Fibroblast of lung (primary cell): ENCODE measurements around the gene C17orf107. TPM values are rescaled to one million over a fixed set of nuclear protein-coding genes. Genes with fewer than 3 reads are reported as not detected.
"Not testable (repeated sequence)": the region's sequence is repeated elsewhere in the genome, so short reads cannot be mapped to it uniquely, and the experiment has no call there.

Experiments used
- DNase-seq, 2 donors: peaks; one replicate each; pipeline versions ENCODE4 v3.0.0 to v3.0.0-alpha.2; 2010; ENCODE audit warnings: low read depth in 2 of 2
- H2AFZ ChIP-seq: 2 replicates; pipeline ENCODE4 v1.5.1; 2012; ENCODE audit warnings: low read length, control low read depth, inconsistent platforms
- H3K27ac ChIP-seq: 2 replicates; pipeline ENCODE4 v1.5.1; 2011; ENCODE audit warnings: low read length, control low read depth; ENCODE audit not compliant: insufficient read depth
- H3K27me3 ChIP-seq: 2 replicates; pipeline ENCODE4 v1.5.1; 2011; ENCODE audit warnings: mild to moderate bottlenecking, low read length; ENCODE audit not compliant: control insufficient read depth, insufficient read depth
- H3K36me3 ChIP-seq: 2 replicates; pipeline ENCODE4 v1.5.1; 2011; ENCODE audit warnings: low read length; ENCODE audit not compliant: control insufficient read depth, insufficient read depth
- H3K4me1 ChIP-seq: 2 replicates; pipeline ENCODE4 v1.5.1; 2011; ENCODE audit warnings: low read length; ENCODE audit not compliant: control insufficient read depth, insufficient read depth; ENCODE audit errors: extremely low read depth
- H3K4me2 ChIP-seq: 2 replicates; pipeline ENCODE4 v1.5.1; 2011; ENCODE audit warnings: low read length, control low read depth; ENCODE audit not compliant: insufficient read depth; ENCODE audit errors: extremely low read depth
- H3K4me3 ChIP-seq, 4 experiments: fragments of 200-600 bp in 1 of 4; sonication (generic) in 1 of 4; replicated peaks in 1 of 4; 2 replicates each; pipeline ENCODE4 v1.5.1; 2011 to 2016; ENCODE audit warnings: low read length in 4 of 4, low read depth in 3 of 4, mild to moderate bottlenecking in 3 of 4, control low read depth in 2 of 4, inconsistent platforms in 1 of 4, mixed read lengths in 1 of 4; ENCODE audit not compliant: insufficient read depth in 1 of 4; ENCODE audit errors: control extremely low read depth in 1 of 4
- H3K79me2 ChIP-seq: 2 replicates; pipeline ENCODE4 v1.5.1; 2012; ENCODE audit warnings: mild to moderate bottlenecking, low read length, inconsistent platforms; ENCODE audit not compliant: control insufficient read depth, insufficient read depth
- H3K9ac ChIP-seq: 2 replicates; pipeline ENCODE4 v1.5.1; 2011; ENCODE audit warnings: mild to moderate bottlenecking, low read length, control low read depth; ENCODE audit not compliant: insufficient read depth
- H3K9me3 ChIP-seq: 2 replicates; pipeline ENCODE4 v1.5.1; 2012; ENCODE audit warnings: low read depth, low read length; ENCODE audit not compliant: control insufficient read depth, insufficient read depth
- H4K20me1 ChIP-seq: 2 replicates; pipeline ENCODE4 v1.5.1; 2011; ENCODE audit warnings: low read length; ENCODE audit not compliant: control insufficient read depth, insufficient read depth; ENCODE audit errors: extremely low read depth
- CTCF ChIP-seq, 2 donors: IDR thresholded peaks in 1 of 2; conservative IDR thresholded peaks in 1 of 2; 1 replicate in 1 of 2; 2 replicates in 1 of 2; pipeline ENCODE4 v1.5.1; 2011 to 2012; ENCODE audit warnings: low read length in 2 of 2, control low read depth in 1 of 2, inconsistent platforms in 1 of 2, low read depth in 1 of 2, mild to moderate bottlenecking in 1 of 2
- EZH2 ChIP-seq: IDR thresholded peaks from 2 replicates; pipeline ENCODE4 v1.5.1; 2012; ENCODE audit warnings: low read length, control low read depth, mild to moderate bottlenecking; ENCODE audit errors: missing control alignments
- polyA plus RNA-seq, 2 donors: library from polyadenylated mRNA; depleted of rRNA in 1 of 2; stranded (reverse) in 1 of 2; unstranded in 1 of 2; fragments of >200 nt; gene quantifications; 2 replicates each; pipeline ENCODE4 v1.2.1, GENCODE V29; 2011 to 2012; ENCODE audit warnings: missing spikeins in 1 of 2
- total RNA-seq: library from RNA; depleted of rRNA; stranded (reverse); fragments of >200 nt; gene quantifications from 2 replicates; pipeline ENCODE4 v1.2.1, GENCODE V29; 2014

The C17orf107 gene
- total and polyA plus RNA-seq, 2 donors (not counting 1 experiment from before 2014, with no cell fraction given): 0.67 to 1.8 TPM

DNA sequence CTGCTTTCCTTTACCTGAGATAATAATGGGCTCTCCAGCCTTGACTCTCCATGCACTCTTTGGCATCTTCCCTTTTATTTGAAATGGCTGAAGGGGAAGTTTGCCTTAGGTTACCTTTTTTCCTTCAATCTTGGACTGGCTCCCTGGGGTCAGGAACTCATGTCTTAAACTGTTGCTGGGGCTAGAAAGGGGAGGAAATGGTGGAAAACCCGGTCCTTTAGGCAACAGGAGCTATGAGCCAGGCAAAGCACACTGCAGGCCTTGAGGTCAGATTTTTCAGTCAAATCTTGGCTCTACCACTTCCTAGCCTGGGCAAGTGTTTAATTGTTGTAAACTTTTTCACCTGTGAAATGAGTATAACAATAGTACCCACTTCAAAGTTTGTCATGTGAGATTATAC is 36.0 kb upstream of the C17orf107 start:
- no peak overlapping the region for H3K4me2 ChIP-seq
- no peak overlapping the region for H3K9ac ChIP-seq
- TF ChIP-seq CTCF (conservative IDR thresholded peaks at IDR 0.05 in 1 of 2, IDR thresholded peaks at IDR 0.05 in 1 of 2; ENCODE audit: low read depth in 1 of 2, low read length in 2 of 2) (no peak), EZH2 (no peak)
- no peak for DNase-seq
- no peak overlapping the region for H3K4me3 ChIP-seq
- no peaks in the 10 kb centered on the region for H4K20me1 ChIP-seq
- no peak overlapping the region for H3K27ac ChIP-seq
- H3K9me3 ChIP-seq: no peaks in the 10 kb centered on the region
- H3K36me3 ChIP-seq: no peaks in the 10 kb centered on the region
- H3K4me1 ChIP-seq: no peaks in the 10 kb centered on the region
- no peak overlapping the region for H2AFZ ChIP-seq
- no peaks in the 10 kb centered on the region for H3K79me2 ChIP-seq
- no peaks in the 10 kb centered on the region for H3K27me3 ChIP-seq

DNA sequence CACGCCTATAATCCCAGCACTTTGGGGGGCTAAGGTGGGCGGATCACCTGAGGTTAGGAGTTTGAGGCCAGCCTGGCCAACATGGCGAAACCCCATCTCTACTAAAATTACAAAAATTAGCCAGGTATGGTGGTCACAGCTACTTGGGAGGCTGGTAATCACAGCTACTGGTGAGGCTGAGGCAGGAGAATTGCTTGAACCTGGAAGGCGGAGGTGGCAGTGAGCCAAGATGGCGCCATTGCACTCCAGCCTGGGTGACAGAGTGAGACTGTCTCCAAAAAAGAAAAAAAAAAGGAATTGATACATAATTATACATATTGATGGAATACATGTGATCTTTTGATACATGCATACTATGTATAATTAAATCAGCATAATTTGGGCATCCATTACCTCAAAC is 31.8 kb upstream of the C17orf107 start:
- not testable (repeated sequence) for H2AFZ ChIP-seq, H3K9me3 ChIP-seq, H3K36me3 ChIP-seq, DNase-seq, H3K4me1 ChIP-seq, H3K4me2 ChIP-seq, H3K9ac ChIP-seq, H3K79me2 ChIP-seq, H3K4me3 ChIP-seq, H3K27ac ChIP-seq, H3K27me3 ChIP-seq, H4K20me1 ChIP-seq

DNA sequence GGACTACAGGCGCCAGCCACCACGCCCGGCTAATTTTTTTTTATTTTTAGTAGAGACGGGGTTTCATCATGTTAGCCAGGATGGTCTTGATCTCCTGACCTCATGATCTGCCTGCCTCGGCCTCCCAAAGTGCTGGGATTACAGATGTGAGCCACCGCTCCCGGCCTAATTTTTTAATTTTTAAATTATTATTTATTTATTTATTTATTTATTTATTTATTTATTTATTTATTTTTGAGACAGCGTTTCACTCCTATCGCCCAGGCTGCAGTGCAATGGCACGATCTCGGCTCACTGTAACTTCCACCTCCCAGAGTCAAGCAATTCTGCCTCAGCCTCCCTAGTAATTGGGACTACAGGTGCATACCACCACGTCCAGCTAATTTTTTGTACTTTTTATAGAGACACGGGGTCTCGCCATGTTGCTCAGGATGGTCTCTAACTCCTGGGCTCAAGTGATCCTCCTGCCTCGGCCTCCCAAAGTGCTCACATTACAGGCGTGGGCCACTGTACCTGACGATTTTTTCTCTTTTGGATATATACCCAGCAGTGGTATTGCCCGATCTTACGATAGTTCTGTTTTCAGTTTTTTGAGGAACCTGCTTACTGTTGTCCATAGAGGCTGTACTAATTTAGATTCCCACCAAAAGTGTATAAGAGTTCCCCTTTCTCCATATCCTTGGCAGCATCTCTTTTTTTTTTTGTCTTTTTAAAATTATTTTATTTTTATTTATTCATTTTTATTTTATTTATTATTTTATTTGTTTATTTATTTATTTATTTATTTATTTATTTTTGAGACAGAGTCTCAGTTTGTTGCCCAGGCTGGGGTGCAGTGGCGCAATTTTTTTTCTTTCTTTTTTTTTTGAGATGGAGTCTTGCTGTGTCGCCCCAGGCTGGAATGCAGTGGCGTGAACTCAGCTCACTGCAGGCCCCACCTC is 30.0 kb upstream of the C17orf107 start:
- H3K27ac ChIP-seq, H4K20me1 ChIP-seq, H3K9me3 ChIP-seq, H3K4me1 ChIP-seq, H3K36me3 ChIP-seq, H3K27me3 ChIP-seq, DNase-seq, H2AFZ ChIP-seq, H3K4me2 ChIP-seq, H3K79me2 ChIP-seq, H3K9ac ChIP-seq, H3K4me3 ChIP-seq: not testable (repeated sequence)

GRCh38 chr17:4870855-4871254 is 28.5 kb upstream of the C17orf107 start:
- Histone ChIP-seq H3K9ac (no peak overlapping the region), H3K9me3 (no peaks in the 10 kb centered on the region), H2AFZ (no peak overlapping the region), H3K79me2 (no peaks in the 10 kb centered on the region), H3K27me3 (no peaks in the 10 kb centered on the region), H3K4me2 (no peak overlapping the region), H3K36me3 (no peaks in the 10 kb centered on the region), H3K4me1 (no peaks in the 10 kb centered on the region), H3K27ac (no peak overlapping the region), H3K4me3 (no peak overlapping the region), H4K20me1 (no peaks in the 10 kb centered on the region)
- TF ChIP-seq CTCF (conservative IDR thresholded peaks at IDR 0.05 in 1 of 2, IDR thresholded peaks at IDR 0.05 in 1 of 2; ENCODE audit: low read depth in 1 of 2, low read length in 2 of 2): no peak
- TF ChIP-seq EZH2: no peak
- no peak for DNase-seq
